ENCODE results near the gene P2RX6. TPM values are rescaled to one million over a fixed set of nuclear protein-coding genes. Genes with fewer than 3 reads are reported as not detected.

Gene P2RX6
- total and polyA plus RNA-seq, 9 of the 15 experiments (the other 6 are each of a cell fraction or from before 2014, with no cell fraction given) = 0.01 to 3.9 (median 1.5) TPM; not detected in 1

DNA sequence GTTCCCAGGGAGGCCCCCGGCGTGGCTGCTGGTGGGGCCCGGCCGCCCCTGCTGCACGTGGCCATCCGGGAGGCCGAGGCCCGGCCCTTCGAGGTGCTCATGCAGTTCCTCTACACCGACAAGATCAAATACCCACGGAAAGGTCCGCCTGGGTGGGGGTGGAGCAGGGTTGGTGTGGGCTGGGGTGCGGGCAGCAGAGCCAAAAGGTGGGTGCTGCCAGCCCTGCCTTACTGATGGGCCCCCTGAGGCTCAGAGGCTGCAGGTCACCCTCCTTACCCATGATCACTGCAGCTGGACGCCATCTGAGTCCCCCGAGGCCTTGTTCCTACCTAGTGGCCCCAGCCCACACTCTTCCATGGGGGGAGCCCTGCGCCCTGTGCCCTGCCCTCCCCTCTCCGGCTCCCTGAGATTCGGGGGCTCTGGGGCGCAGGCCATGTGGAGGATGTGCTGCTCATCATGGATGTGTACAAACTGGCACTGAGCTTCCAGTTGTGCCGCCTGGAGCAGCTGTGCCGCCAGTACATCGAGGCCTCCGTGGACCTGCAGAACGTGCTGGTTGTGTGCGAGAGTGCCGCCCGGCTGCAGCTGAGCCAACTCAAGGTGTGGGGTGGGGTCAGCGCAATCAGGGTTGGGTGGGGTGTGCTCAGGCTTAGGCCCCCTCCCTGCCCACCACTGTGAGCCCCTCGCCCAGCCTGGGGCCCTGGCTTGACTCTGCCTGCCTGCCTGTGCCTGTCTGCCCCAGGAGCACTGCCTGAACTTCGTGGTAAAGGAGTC lies 20.6 kb upstream of the P2RX6 start (continued):
- TF ChIP-seq MBD1 (CRISPR knock-in tag; IDR thresholded peaks at IDR 0.05) (no peak), GABPA (tag; conservative IDR thresholded peaks at IDR 0.05; ENCODE audit: low read depth) (no peak), NFE2 (IDR thresholded peaks at IDR 0.05; ENCODE audit: low read depth) (no peak), JUN (IDR thresholded peaks at IDR 0.05; ENCODE audit: borderline replicate concordance, low read depth, low read length) (no peak), JUN (CRISPR knock-in tag; IDR thresholded peaks at IDR 0.05; ENCODE audit: borderline replicate concordance) (no peak), NR2C2 (CRISPR knock-in tag; IDR thresholded peaks at IDR 0.05) (no peak), NR2C2 (tag; IDR thresholded peaks at IDR 0.05) (no peak), ATF7 (IDR thresholded peaks at IDR 0.05) (no peak), EP400 (IDR thresholded peaks at IDR 0.05) (no peak), SP2 (IDR thresholded peaks at IDR 0.05; ENCODE audit: extremely low read depth, low read depth, low read length, poor library complexity, severe bottlenecking) (no peak), GTF2F1 (IDR thresholded peaks at IDR 0.05; ENCODE audit: low read depth, low read length) (no peak)
- TF ChIP-seq, protein P1, sequence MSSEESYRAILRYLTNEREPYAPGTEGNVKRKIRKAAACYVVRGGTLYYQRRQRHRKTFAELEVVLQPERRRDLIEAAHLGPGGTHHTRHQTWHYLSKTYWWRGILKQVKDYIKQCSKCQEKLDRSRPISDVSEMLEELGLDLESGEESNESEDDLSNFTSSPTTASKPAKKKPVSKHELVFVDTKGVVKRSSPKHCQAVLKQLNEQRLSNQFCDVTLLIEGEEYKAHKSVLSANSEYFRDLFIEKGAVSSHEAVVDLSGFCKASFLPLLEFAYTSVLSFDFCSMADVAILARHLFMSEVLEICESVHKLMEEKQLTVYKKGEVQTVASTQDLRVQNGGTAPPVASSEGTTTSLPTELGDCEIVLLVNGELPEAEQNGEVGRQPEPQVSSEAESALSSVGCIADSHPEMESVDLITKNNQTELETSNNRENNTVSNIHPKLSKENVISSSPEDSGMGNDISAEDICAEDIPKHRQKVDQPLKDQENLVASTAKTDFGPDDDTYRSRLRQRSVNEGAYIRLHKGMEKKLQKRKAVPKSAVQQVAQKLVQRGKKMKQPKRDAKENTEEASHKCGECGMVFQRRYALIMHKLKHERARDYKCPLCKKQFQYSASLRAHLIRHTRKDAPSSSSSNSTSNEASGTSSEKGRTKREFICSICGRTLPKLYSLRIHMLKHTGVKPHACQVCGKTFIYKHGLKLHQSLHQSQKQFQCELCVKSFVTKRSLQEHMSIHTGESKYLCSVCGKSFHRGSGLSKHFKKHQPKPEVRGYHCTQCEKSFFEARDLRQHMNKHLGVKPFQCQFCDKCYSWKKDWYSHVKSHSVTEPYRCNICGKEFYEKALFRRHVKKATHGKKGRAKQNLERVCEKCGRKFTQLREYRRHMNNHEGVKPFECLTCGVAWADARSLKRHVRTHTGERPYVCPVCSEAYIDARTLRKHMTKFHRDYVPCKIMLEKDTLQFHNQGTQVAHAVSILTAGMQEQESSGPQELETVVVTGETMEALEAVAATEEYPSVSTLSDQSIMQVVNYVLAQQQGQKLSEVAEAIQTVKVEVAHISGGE (CRISPR knock-in tag; IDR thresholded peaks at IDR 0.05) = 0 out of 6 replicates have a peak, but pooled peaks of 1 of the 3 experiments have one; percentile 2

Data from K562 (cell line).